ENCODE measurements around the gene ATM. TPM values are rescaled to one million over a fixed set of nuclear protein-coding genes. Genes with fewer than 3 reads are reported as not detected.

The ATM gene
- total and polyA plus RNA-seq, 3 experiments from 2014 or later, result 76.0 to 87.1 (median 77.1) TPM

- Histone ChIP-seq H3K9me3 (ENCODE audit: low read length) (no peaks in the 10 kb centered on the region), H3K4me3 (ENCODE audit: low read length) (no peak overlapping the region), H3K36me3 (ENCODE audit: insufficient read depth, low read length) (peaks cover 56% of the 10 kb centered on the region), H3K27me3 (ENCODE audit: insufficient read depth, low read length, poor library complexity, severe bottlenecking) (no peaks in the 10 kb centered on the region), H3K27ac (ENCODE audit: low read depth, low read length) (no peak overlapping the region), H3K4me1 (ENCODE audit: insufficient read depth, low read length) (no peaks in the 10 kb centered on the region)
- no peaks in the 10 kb centered on the region for H3K27me3 Mint-ChIP-seq
- H3K27ac Mint-ChIP-seq, result peak overlapping the region in 5 of 8 donors; percentile 35 to 85 (median 82)
- POLR2A ChIA-PET, result no interaction called here
- H3K4me1 Mint-ChIP-seq, result peaks cover 0 to 16% (median 7%) of the 10 kb centered on the region in 3 donors
- H3K9me3 Mint-ChIP-seq, result no peaks in the 10 kb centered on the region
- H3K36me3 Mint-ChIP-seq, result peaks cover 9 to 84% (median 25%) of the 10 kb centered on the region in 3 donors
- CTCF ChIA-PET, result no interaction called here
- DNase-seq, result no peak
- no peak overlapping the region for H3K4me3 Mint-ChIP-seq
These were observed 99.8 kb downstream of the ATM start for GRCh38 chr11:108322666-108323065.

- no peak for DNase-seq
- H3K27me3 ChIP-seq (ENCODE audit: insufficient read depth, low read length, poor library complexity, severe bottlenecking), result no peaks in the 10 kb centered on the region
- ChIA-PET CTCF (no interaction called here), POLR2A (interaction anchor here (0.6 kb wide), 1 partner anchor 29 kb away, joined by 6 read pairs; no protein-coding TSS in a partner anchor)
- Mint-ChIP-seq H3K4me1 (peaks cover 0 to 13% (median 5%) of the 10 kb centered on the region in 3 donors), H3K27ac (peak overlapping the region in 3 of 8 donors; percentile 11 to 63 (median 28)), H3K4me3 (no peak overlapping the region), H3K9me3 (no peaks in the 10 kb centered on the region), H3K27me3 (no peaks in the 10 kb centered on the region), H3K36me3 (peaks cover 7 to 86% (median 27%) of the 10 kb centered on the region in 3 donors)
- no peaks in the 10 kb centered on the region for H3K9me3 ChIP-seq (ENCODE audit: low read length)
- H3K36me3 ChIP-seq (ENCODE audit: insufficient read depth, low read length), result peaks cover 63% of the 10 kb centered on the region
- no peak overlapping the region for H3K4me3 ChIP-seq (ENCODE audit: low read length)
- H3K27ac ChIP-seq (ENCODE audit: low read depth, low read length), result no peak overlapping the region
- no peaks in the 10 kb centered on the region for H3K4me1 ChIP-seq (ENCODE audit: insufficient read depth, low read length)
These were observed 101.7 kb downstream of the ATM start for GRCh38 chr11:108324587-108324986.

GRCh38 chr11:108333403-108333899 is 110.6 kb downstream of the ATM start:
- no peak for DNase-seq
- no peaks in the 10 kb centered on the region for H3K9me3 ChIP-seq (ENCODE audit: low read length)
- no peak overlapping the region for H3K4me3 ChIP-seq (ENCODE audit: low read length)
- H3K36me3 ChIP-seq (ENCODE audit: insufficient read depth, low read length), result peaks cover 61% of the 10 kb centered on the region
- H3K27ac Mint-ChIP-seq, result peak overlapping the region in 1 of 8 donors; percentile 41
- H3K9me3 Mint-ChIP-seq, result no peaks in the 10 kb centered on the region
- H3K4me3 Mint-ChIP-seq, result no peak overlapping the region
- no peaks in the 10 kb centered on the region for H3K27me3 ChIP-seq (ENCODE audit: insufficient read depth, low read length, poor library complexity, severe bottlenecking)
- no peaks in the 10 kb centered on the region for H3K27me3 Mint-ChIP-seq
- H3K36me3 Mint-ChIP-seq, result peaks cover 16 to 90% (median 31%) of the 10 kb centered on the region in 3 donors
- ChIA-PET CTCF (interaction anchor here (0.7 kb wide), 1 partner anchor 45 kb away, joined by 3 read pairs; no protein-coding TSS in a partner anchor), POLR2A (no interaction called here)
- H3K4me1 ChIP-seq (ENCODE audit: insufficient read depth, low read length), result no peaks in the 10 kb centered on the region
- H3K27ac ChIP-seq (ENCODE audit: low read depth, low read length), result no peak overlapping the region
- H3K4me1 Mint-ChIP-seq, result peaks cover 7 to 11% (median 10%) of the 10 kb centered on the region in 3 donors

GRCh38 chr11:108338750-108339149 is 115.9 kb downstream of the ATM start:
- ChIA-PET CTCF (no interaction called here), POLR2A (no interaction called here)
- no peak overlapping the region for H3K4me3 ChIP-seq (ENCODE audit: low read length)
- no peak overlapping the region for H3K27ac ChIP-seq (ENCODE audit: low read depth, low read length)
- Mint-ChIP-seq H3K36me3 (peaks cover 0 to 69% (median 19%) of the 10 kb centered on the region in 3 donors), H3K4me3 (no peak overlapping the region), H3K27ac (peak overlapping the region in 2 of 8 donors; percentile 17 to 64), H3K4me1 (peaks cover 7 to 14% (median 10%) of the 10 kb centered on the region in 3 donors), H3K27me3 (no peaks in the 10 kb centered on the region), H3K9me3 (no peaks in the 10 kb centered on the region)
- H3K4me1 ChIP-seq (ENCODE audit: insufficient read depth, low read length), result no peaks in the 10 kb centered on the region
- DNase-seq, result no peak
- H3K36me3 ChIP-seq (ENCODE audit: insufficient read depth, low read length), result peaks cover 33% of the 10 kb centered on the region
- H3K27me3 ChIP-seq (ENCODE audit: insufficient read depth, low read length, poor library complexity, severe bottlenecking), result no peaks in the 10 kb centered on the region
- H3K9me3 ChIP-seq (ENCODE audit: low read length), result no peaks in the 10 kb centered on the region

GRCh38 chr11:108340973-108341372 is 118.1 kb downstream of the ATM start:
- Histone ChIP-seq H3K9me3 (ENCODE audit: low read length) (no peaks in the 10 kb centered on the region), H3K4me1 (ENCODE audit: insufficient read depth, low read length) (no peaks in the 10 kb centered on the region), H3K27ac (ENCODE audit: low read depth, low read length) (no peak overlapping the region), H3K36me3 (ENCODE audit: insufficient read depth, low read length) (peaks cover 16% of the 10 kb centered on the region), H3K4me3 (ENCODE audit: low read length) (no peak overlapping the region), H3K27me3 (ENCODE audit: insufficient read depth, low read length, poor library complexity, severe bottlenecking) (no peaks in the 10 kb centered on the region)
- Mint-ChIP-seq H3K4me1 (peaks cover 21 to 27% (median 21%) of the 10 kb centered on the region in 3 donors), H3K9me3 (no peaks in the 10 kb centered on the region), H3K4me3 (no peak overlapping the region), H3K27ac (peak overlapping the region in 3 of 8 donors; percentile 24 to 83 (median 56)), H3K36me3 (peaks cover 0 to 67% (median 17%) of the 10 kb centered on the region in 3 donors), H3K27me3 (no peaks in the 10 kb centered on the region)
- CTCF ChIA-PET, result no interaction called here
- POLR2A ChIA-PET, result no interaction called here
- no peak for DNase-seq

GRCh38 chr11:108341654-108342053 is 118.8 kb downstream of the ATM start:
- Mint-ChIP-seq H3K36me3 (peaks cover 0 to 67% (median 16%) of the 10 kb centered on the region in 3 donors), H3K4me3 (no peak overlapping the region), H3K9me3 (no peaks in the 10 kb centered on the region), H3K4me1 (peaks cover 21 to 27% (median 21%) of the 10 kb centered on the region in 3 donors), H3K27me3 (no peaks in the 10 kb centered on the region), H3K27ac (peak overlapping the region in 3 of 8 donors; percentile 5 to 51 (median 10))
- H3K9me3 ChIP-seq (ENCODE audit: low read length), result no peaks in the 10 kb centered on the region
- H3K4me3 ChIP-seq (ENCODE audit: low read length), result no peak overlapping the region
- H3K36me3 ChIP-seq (ENCODE audit: insufficient read depth, low read length), result peaks cover 15% of the 10 kb centered on the region
- no peak overlapping the region for H3K27ac ChIP-seq (ENCODE audit: low read depth, low read length)
- no peaks in the 10 kb centered on the region for H3K27me3 ChIP-seq (ENCODE audit: insufficient read depth, low read length, poor library complexity, severe bottlenecking)
- CTCF ChIA-PET, result no interaction called here
- no peaks in the 10 kb centered on the region for H3K4me1 ChIP-seq (ENCODE audit: insufficient read depth, low read length)
- POLR2A ChIA-PET, result no interaction called here
- no peak for DNase-seq

- H3K27me3 Mint-ChIP-seq, result no peaks in the 10 kb centered on the region
- Histone ChIP-seq H3K4me1 (ENCODE audit: insufficient read depth, low read length) (no peaks in the 10 kb centered on the region), H3K27ac (ENCODE audit: low read depth, low read length) (no peak overlapping the region), H3K36me3 (ENCODE audit: insufficient read depth, low read length) (peaks cover 11% of the 10 kb centered on the region), H3K9me3 (ENCODE audit: low read length) (no peaks in the 10 kb centered on the region), H3K4me3 (ENCODE audit: low read length) (no peak overlapping the region), H3K27me3 (ENCODE audit: insufficient read depth, low read length, poor library complexity, severe bottlenecking) (no peaks in the 10 kb centered on the region)
- peaks cover under 1 to 68% (median 20%) of the 10 kb centered on the region in 3 donors for H3K36me3 Mint-ChIP-seq
- H3K4me1 Mint-ChIP-seq, result peaks cover 19 to 30% (median 23%) of the 10 kb centered on the region in 3 donors
- H3K4me3 Mint-ChIP-seq, result no peak overlapping the region
- CTCF ChIA-PET, result no interaction called here
- peak overlapping the region in 5 of 8 donors; percentile 30 to 83 (median 72) for H3K27ac Mint-ChIP-seq
- no peak for DNase-seq
- POLR2A ChIA-PET, result no interaction called here
- no peaks in the 10 kb centered on the region for H3K9me3 Mint-ChIP-seq
These were observed 120.8 kb downstream of the ATM start for GRCh38 chr11:108343714-108344113.

GRCh38 chr11:108345767-108346166 is 122.9 kb downstream of the ATM start:
- H3K4me3 Mint-ChIP-seq, result no peak overlapping the region
- CTCF ChIA-PET, result no interaction called here
- Histone ChIP-seq H3K9me3 (ENCODE audit: low read length) (no peaks in the 10 kb centered on the region), H3K27me3 (ENCODE audit: insufficient read depth, low read length, poor library complexity, severe bottlenecking) (no peaks in the 10 kb centered on the region), H3K36me3 (ENCODE audit: insufficient read depth, low read length) (peaks cover 28% of the 10 kb centered on the region), H3K4me1 (ENCODE audit: insufficient read depth, low read length) (no peaks in the 10 kb centered on the region), H3K27ac (ENCODE audit: low read depth, low read length) (no peak overlapping the region), H3K4me3 (ENCODE audit: low read length) (no peak overlapping the region)
- peaks cover 15 to 38% (median 19%) of the 10 kb centered on the region in 3 donors for H3K4me1 Mint-ChIP-seq
- no peak for DNase-seq
- H3K36me3 Mint-ChIP-seq, result peaks cover 4 to 78% (median 26%) of the 10 kb centered on the region in 3 donors
- H3K27ac Mint-ChIP-seq, result peak overlapping the region in 1 of 8 donors; percentile 13
- H3K27me3 Mint-ChIP-seq, result no peaks in the 10 kb centered on the region
- POLR2A ChIA-PET, result no interaction called here
- H3K9me3 Mint-ChIP-seq, result no peaks in the 10 kb centered on the region
